ENCODE results near the gene FGF11. TPM values are rescaled to one million over a fixed set of nuclear protein-coding genes. Genes with fewer than 3 reads are reported as not detected.

Gene FGF11
- polyA plus RNA-seq, 1 of the 3 experiments (the other 2 are of a cell fraction), result 1.9 TPM

Other genes starting within 250 kb of the FGF11 start
- gene DLG4, start 219.7 kb upstream of the FGF11 start, polyA plus RNA-seq (2012; rRNA removed), result 22.1 and 30.5 TPM in 2 replicates
- gene ACADVL, start 219.6 kb upstream of the FGF11 start, polyA plus RNA-seq (2012; rRNA removed), result 635 and 796 TPM in 2 replicates
- 6.9 and 8.3 TPM in 2 replicates for gene DVL2, start 205.0 kb upstream of the FGF11 start, polyA plus RNA-seq (2012; rRNA removed)
- gene PHF23, start 200.1 kb upstream of the FGF11 start, polyA plus RNA-seq (2012; rRNA removed), result 53.3 and 58.5 TPM in 2 replicates
- gene GABARAP, start 197.1 kb upstream of the FGF11 start, polyA plus RNA-seq (2012; rRNA removed), result 585 and 637 TPM in 2 replicates
- 111 and 124 TPM in 2 replicates for gene CTDNEP1, start 187.8 kb upstream of the FGF11 start, polyA plus RNA-seq (2012; rRNA removed)
- gene ELP5, start 187.3 kb upstream of the FGF11 start, polyA plus RNA-seq (2012; rRNA removed), result 45.4 and 52.1 TPM in 2 replicates
- gene CLDN7, start 177.0 kb upstream of the FGF11 start, polyA plus RNA-seq (2012; rRNA removed), result 2.9 and 5.0 TPM in 2 replicates
- gene SLC2A4, start 157.8 kb upstream of the FGF11 start, polyA plus RNA-seq (2012; rRNA removed), result 0.44 and 0.54 TPM in 2 replicates
- 0.36 and 0.54 TPM in 2 replicates for gene YBX2, start 144.9 kb upstream of the FGF11 start, polyA plus RNA-seq (2012; rRNA removed)
- 711 and 971 TPM in 2 replicates for gene EIF5A, start 131.9 kb upstream of the FGF11 start, polyA plus RNA-seq (2012; rRNA removed)
- gene GPS2, start 124.2 kb upstream of the FGF11 start, polyA plus RNA-seq (2012; rRNA removed), result 67.0 and 102 TPM in 2 replicates
- 20.7 and 22.1 TPM in 2 replicates for gene NEURL4, start 110.2 kb upstream of the FGF11 start, polyA plus RNA-seq (2012; rRNA removed)
- gene ACAP1, start 103.0 kb upstream of the FGF11 start, polyA plus RNA-seq (2012; rRNA removed), result 0.71 and 6.4 TPM in 2 replicates
- gene KCTD11, start 87.3 kb upstream of the FGF11 start, polyA plus RNA-seq (2012; rRNA removed), result 9.5 and 12.1 TPM in 2 replicates
- not detected in 2 replicates for gene TMEM95, start 84.4 kb upstream of the FGF11 start, polyA plus RNA-seq (2012; rRNA removed)
- 0.64 and 0.75 TPM in 2 replicates for gene TNK1, start 58.4 kb upstream of the FGF11 start, polyA plus RNA-seq (2012; rRNA removed)
- gene PLSCR3, start 45.0 kb upstream of the FGF11 start, polyA plus RNA-seq (2012; rRNA removed), result 72.0 and 95.0 TPM in 2 replicates
- gene TMEM256, start 35.4 kb upstream of the FGF11 start, polyA plus RNA-seq (2012; rRNA removed), result 114 and 213 TPM in 2 replicates
- gene NLGN2, start 31.7 kb upstream of the FGF11 start, polyA plus RNA-seq (2012; rRNA removed), result 16.8 and 29.9 TPM in 2 replicates
- not detected in 2 replicates for gene SPEM1, start 19.2 kb upstream of the FGF11 start, polyA plus RNA-seq (2012; rRNA removed)
- gene SPEM2, start 13.9 kb upstream of the FGF11 start, polyA plus RNA-seq (2012; rRNA removed), result not detected in 2 replicates
- gene SPEM3, start 10.7 kb upstream of the FGF11 start, polyA plus RNA-seq (2012; rRNA removed), result not detected in 2 replicates
- 6.5 and 6.6 TPM in 2 replicates for gene TMEM102, start 4.1 kb upstream of the FGF11 start, polyA plus RNA-seq (2012; rRNA removed)
- 26.8 and 29.7 TPM in 2 replicates for gene CHRNB1, start 5.5 kb downstream of the FGF11 start, polyA plus RNA-seq (2012; rRNA removed)
- 11.4 and 12.8 TPM in 2 replicates for gene ZBTB4, start 40.1 kb downstream of the FGF11 start, polyA plus RNA-seq (2012; rRNA removed)
- gene SLC35G6, start 41.9 kb downstream of the FGF11 start, polyA plus RNA-seq (2012; rRNA removed), result not detected in 2 replicates
- 19.0 and 37.3 TPM in 2 replicates for gene POLR2A, start 44.9 kb downstream of the FGF11 start, polyA plus RNA-seq (2012; rRNA removed)
- gene TNFSF12, start 109.5 kb downstream of the FGF11 start, polyA plus RNA-seq (2012; rRNA removed), result 31.1 and 47.6 TPM in 2 replicates
- gene TNFSF13, start 119.2 kb downstream of the FGF11 start, polyA plus RNA-seq (2012; rRNA removed), result 1.0 and 2.1 TPM in 2 replicates
- 80.8 and 103 TPM in 2 replicates for gene SENP3, start 122.4 kb downstream of the FGF11 start, polyA plus RNA-seq (2012; rRNA removed)
- gene CD68, start 140.1 kb downstream of the FGF11 start, polyA plus RNA-seq (2012; rRNA removed), result 34.6 and 62.4 TPM in 2 replicates
- gene MPDU1, start 144.3 kb downstream of the FGF11 start, polyA plus RNA-seq (2012; rRNA removed), result 126 and 142 TPM in 2 replicates
- gene SOX15, start 150.6 kb downstream of the FGF11 start, polyA plus RNA-seq (2012; rRNA removed), result 1.3 TPM in 2 replicates
- gene FXR2, start 175.4 kb downstream of the FGF11 start, polyA plus RNA-seq (2012; rRNA removed), result 56.4 and 62.3 TPM in 2 replicates
- 42.8 and 43.1 TPM in 2 replicates for gene SAT2, start 188.3 kb downstream of the FGF11 start, polyA plus RNA-seq (2012; rRNA removed)
- gene SHBG, start 190.6 kb downstream of the FGF11 start, polyA plus RNA-seq (2012; rRNA removed), result 0.70 and 1.1 TPM in 2 replicates
- gene ATP1B2, start 211.4 kb downstream of the FGF11 start, polyA plus RNA-seq (2012; rRNA removed), result 0.05 and 0.08 TPM in 2 replicates
- 47.3 and 62.6 TPM in 2 replicates for gene TP53, start 248.0 kb downstream of the FGF11 start, polyA plus RNA-seq (2012; rRNA removed)
- 6.6 and 8.6 TPM in 2 replicates for gene WRAP53, start 249.0 kb downstream of the FGF11 start, polyA plus RNA-seq (2012; rRNA removed)

Data from SK-N-SH (cell line).